ENCODE measurements around the gene RNF166. TPM values are rescaled to one million over a fixed set of nuclear protein-coding genes. Genes with fewer than 3 reads are reported as not detected.

RNF166 gene
- total and polyA plus RNA-seq, 2 donors (not counting 3 experiments of a cell fraction or from before 2014, with no cell fraction given) = 27.6 to 38.8 TPM

DNA sequence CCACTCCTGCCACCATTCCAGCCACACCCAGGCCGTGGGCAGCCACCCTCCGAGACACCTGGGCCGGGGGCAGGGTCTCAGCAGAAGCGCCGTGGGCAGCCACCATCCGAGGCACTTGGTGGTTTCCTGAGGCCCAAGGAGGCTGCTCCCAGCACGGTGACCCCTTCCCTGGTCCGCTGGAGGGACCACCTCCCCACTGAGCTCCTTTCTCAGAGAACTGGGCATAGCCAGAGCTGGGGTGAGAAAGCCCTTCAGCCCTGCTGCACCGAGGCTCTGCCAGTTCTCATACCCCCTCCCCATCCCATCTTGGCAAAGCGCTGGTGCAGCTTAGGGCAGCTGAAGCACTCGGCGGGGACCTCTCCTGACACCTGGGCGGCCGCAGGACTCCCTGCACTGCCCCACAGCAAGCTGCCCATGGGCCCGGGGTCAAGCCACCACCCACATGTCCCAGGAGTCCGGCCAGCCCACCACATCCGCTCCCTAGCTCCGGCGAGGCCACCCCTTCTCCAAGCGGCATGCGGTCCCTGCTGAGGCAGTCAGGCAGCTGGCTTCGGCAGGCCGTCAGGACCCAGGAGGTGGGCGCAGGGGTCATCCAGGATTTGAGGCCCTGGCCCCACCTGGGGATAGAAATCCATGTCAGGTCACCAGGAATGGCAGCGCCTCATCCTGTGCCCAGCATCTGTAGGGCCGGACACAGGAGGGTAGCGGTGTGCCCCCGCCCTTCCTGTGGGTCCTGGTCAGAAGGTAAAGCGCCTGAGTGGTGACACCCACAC, 54.0 kb downstream of the RNF166 start:
- H3K4me3 ChIP-seq (replicated peaks in 1 of 3; ENCODE audit: insufficient read depth in 1 of 3, low read depth in 1 of 3, low read length in 3 of 3) = no peak overlapping the region
- H3K36me3 ChIP-seq (ENCODE audit: control insufficient read depth in 2 of 2, extremely low read depth in 1 of 2, insufficient read depth in 2 of 2, low read length in 2 of 2) = peaks cover 3 to 17% of the 10 kb centered on the region in 2 experiments
- dilution Hi-C loops (cut with MboI; ENCODE audit: extremely low pct_ligation_motif_present, low sequenced_read_pairs) (no loop called here), intact Hi-C loops (cut with micrococcal nuclease) (no loop called here)
- peaks cover 13% of the 10 kb centered on the region for H3K4me1 ChIP-seq (ENCODE audit: control insufficient read depth, extremely low read depth, insufficient read depth, low read length)
- H2AFZ ChIP-seq (ENCODE audit: low read depth, low read length) = no peak overlapping the region
- DNase-seq (ENCODE audit: low read depth, low spot score) = no peak
- FAIRE-seq = no peak
- BruUV-seq (replicated peaks) = TSS peak; percentile 39
- H3K4me2 ChIP-seq (ENCODE audit: insufficient read depth, low read length) = no peak overlapping the region
- TF ChIP-seq EZH2 (IDR thresholded peaks at IDR 0.05; ENCODE audit: borderline replicate concordance, low read depth, low read length, severe bottlenecking) (no peak), JUN (IDR thresholded peaks at IDR 0.05; ENCODE audit: borderline replicate concordance, insufficient read depth, insufficient read length, low read depth) (no peak), POLR2AphosphoS5 (IDR thresholded peaks at IDR 0.05; ENCODE audit: insufficient read depth, low read depth, low read length) (no peak), FOS (IDR thresholded peaks at IDR 0.05; ENCODE audit: borderline replicate concordance, insufficient read depth, low read length) (no peak), MYC (IDR thresholded peaks at IDR 0.05; ENCODE audit: low read depth, low read length) (no peak), GATA2 (IDR thresholded peaks at IDR 0.05; ENCODE audit: insufficient read depth, insufficient read length, low read depth, low read length) (no peak), POLR2A (IDR thresholded peaks at IDR 0.05; ENCODE audit: low read depth, low read length) (no peak)
- TF ChIP-seq, protein P1, sequence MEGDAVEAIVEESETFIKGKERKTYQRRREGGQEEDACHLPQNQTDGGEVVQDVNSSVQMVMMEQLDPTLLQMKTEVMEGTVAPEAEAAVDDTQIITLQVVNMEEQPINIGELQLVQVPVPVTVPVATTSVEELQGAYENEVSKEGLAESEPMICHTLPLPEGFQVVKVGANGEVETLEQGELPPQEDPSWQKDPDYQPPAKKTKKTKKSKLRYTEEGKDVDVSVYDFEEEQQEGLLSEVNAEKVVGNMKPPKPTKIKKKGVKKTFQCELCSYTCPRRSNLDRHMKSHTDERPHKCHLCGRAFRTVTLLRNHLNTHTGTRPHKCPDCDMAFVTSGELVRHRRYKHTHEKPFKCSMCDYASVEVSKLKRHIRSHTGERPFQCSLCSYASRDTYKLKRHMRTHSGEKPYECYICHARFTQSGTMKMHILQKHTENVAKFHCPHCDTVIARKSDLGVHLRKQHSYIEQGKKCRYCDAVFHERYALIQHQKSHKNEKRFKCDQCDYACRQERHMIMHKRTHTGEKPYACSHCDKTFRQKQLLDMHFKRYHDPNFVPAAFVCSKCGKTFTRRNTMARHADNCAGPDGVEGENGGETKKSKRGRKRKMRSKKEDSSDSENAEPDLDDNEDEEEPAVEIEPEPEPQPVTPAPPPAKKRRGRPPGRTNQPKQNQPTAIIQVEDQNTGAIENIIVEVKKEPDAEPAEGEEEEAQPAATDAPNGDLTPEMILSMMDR (IDR thresholded peaks at IDR 0.05; ENCODE audit: extremely low read depth in 1 of 2, insufficient read depth in 1 of 2, low read depth in 1 of 2, low read length in 2 of 2) = no peak
- TF ChIP-seq, protein P2, sequence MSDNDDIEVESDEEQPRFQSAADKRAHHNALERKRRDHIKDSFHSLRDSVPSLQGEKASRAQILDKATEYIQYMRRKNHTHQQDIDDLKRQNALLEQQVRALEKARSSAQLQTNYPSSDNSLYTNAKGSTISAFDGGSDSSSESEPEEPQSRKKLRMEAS (IDR thresholded peaks at IDR 0.05; ENCODE audit: insufficient read depth, insufficient read length) = no peak
- CTCF ChIA-PET = interaction anchor here (0.6 kb wide), 1 partner anchor 15 kb away, joined by 3 read pairs; no protein-coding TSS in a partner anchor
- POLR2A ChIA-PET = no interaction called here
- H4K20me1 ChIP-seq (replicated peaks; ENCODE audit: control insufficient read depth, extremely low read depth, insufficient read depth, low read length) = no peaks in the 10 kb centered on the region
- H3K79me2 ChIP-seq (ENCODE audit: control insufficient read depth, insufficient read depth, low read length) = no peaks in the 10 kb centered on the region
- no peak overlapping the region for H3K27ac ChIP-seq (ENCODE audit: insufficient read depth, low read depth, low read length)
- H3K27me3 ChIP-seq (ENCODE audit: control insufficient read depth in 2 of 2, insufficient read depth in 2 of 2, low read length in 2 of 2) = no peaks in the 10 kb centered on the region
- no peaks in the 10 kb centered on the region for H3K9me3 ChIP-seq (replicated peaks; ENCODE audit: control insufficient read depth, insufficient read depth, low read length)
- no peaks in the 10 kb centered on the region for H3K9me1 ChIP-seq (replicated peaks; ENCODE audit: control insufficient read depth, extremely low read depth, insufficient read depth, low read length)
- H3K9ac ChIP-seq (replicated peaks; ENCODE audit: extremely low read depth, insufficient read depth, low read length) = no peak overlapping the region

Data from endothelial cell of umbilical vein (primary cell).